DND-41 (cell line): ENCODE data around the gene UBE2E1.
"Not testable (repeated sequence)": the region's sequence is repeated elsewhere in the genome, so short reads cannot be mapped to it uniquely, and the experiment has no call there.

ENCODE experiments used
- ATAC-seq: fragments of 200-7000 bp; cut with Tn5 transposase; 3 replicates; pipeline ENCODE4 v1.9.1; 2021; ENCODE audit warnings: low read depth; ENCODE audit not compliant: insufficient read depth
- DNase-seq: peaks from one replicate; pipeline ENCODE4 v3.0.0-alpha.2; 2020
- H2AFZ ChIP-seq: 2 replicates; pipeline ENCODE4 v1.6.0; 2012; ENCODE audit warnings: low read depth, low read length
- H3K27ac ChIP-seq: 2 replicates; pipeline ENCODE4 v1.5.1; 2012; ENCODE audit warnings: low read length, inconsistent platforms
- H3K27me3 ChIP-seq: fragments of 200-600 bp; sonication (generic); 2 replicates; pipeline ENCODE4 v1.6.0; 2012; ENCODE audit warnings: low read length, mild to moderate bottlenecking, inconsistent platforms; ENCODE audit not compliant: insufficient read depth, poor library complexity
- H3K36me3 ChIP-seq: 2 replicates; pipeline ENCODE4 v1.5.1; 2012; ENCODE audit warnings: low read length, inconsistent platforms; ENCODE audit not compliant: insufficient read depth
- H3K4me1 ChIP-seq: 2 replicates; pipeline ENCODE4 v1.5.1; 2012; ENCODE audit warnings: mild to moderate bottlenecking, low read length; ENCODE audit not compliant: insufficient read depth
- H3K4me2 ChIP-seq: 2 replicates; pipeline ENCODE4 v1.6.0; 2012; ENCODE audit warnings: mild to moderate bottlenecking, moderate library complexity, low read length, inconsistent platforms; ENCODE audit not compliant: insufficient read depth
- H3K4me3 ChIP-seq, 2 experiments: fragments of 200-600 bp in 1 of 2; shearing (Covaris generic) in 1 of 2; 2 replicates each; pipeline ENCODE4 v1.5.1; 2012 to 2016; ENCODE audit warnings: inconsistent platforms in 2 of 2, low read length in 2 of 2, mild to moderate bottlenecking in 2 of 2, low read depth in 1 of 2, moderate library complexity in 1 of 2
- H3K79me2 ChIP-seq: 2 replicates; pipeline ENCODE4 v1.6.0; 2012; ENCODE audit warnings: low read length, inconsistent platforms; ENCODE audit not compliant: insufficient read depth
- H3K9ac ChIP-seq: 2 replicates; pipeline ENCODE4 v1.6.0; 2012; ENCODE audit warnings: low read depth, mild to moderate bottlenecking, inconsistent platforms, low read length, moderate library complexity
- H3K9me3 ChIP-seq: 2 replicates; pipeline ENCODE4 v1.5.1; 2012; ENCODE audit warnings: low read length, moderate library complexity, mild to moderate bottlenecking, inconsistent platforms; ENCODE audit not compliant: insufficient read depth, severe bottlenecking
- H4K20me1 ChIP-seq: 2 replicates; pipeline ENCODE4 v1.6.0; 2012; ENCODE audit warnings: low read length; ENCODE audit not compliant: insufficient read depth
- EZH2 ChIP-seq: IDR thresholded peaks from 3 replicates; pipeline ENCODE4 v1.6.1; 2012; ENCODE audit warnings: borderline replicate concordance, low read depth, mild to moderate bottlenecking, moderate library complexity, low read length, inconsistent platforms; ENCODE audit not compliant: severe bottlenecking
- TF ChIP-seq, protein P1 (sequence below): IDR thresholded peaks from 2 replicates; pipeline ENCODE4 v1.5.1; 2012; ENCODE audit warnings: borderline replicate concordance, low read length, moderate library complexity, mild to moderate bottlenecking; ENCODE audit not compliant: poor library complexity, severe bottlenecking; ENCODE audit errors: extremely low read depth

Gene UBE2E1

GRCh38 chr3:23880703-23881339 is 75.1 kb downstream of the UBE2E1 start:
- DNase-seq (no peak), ATAC-seq (no peak)
- Histone ChIP-seq H3K36me3 (0 out of 2 replicates have a peak, but pooled peaks cover 7% of the 10 kb centered on the region), H3K79me2 (peaks cover 30% of the 10 kb centered on the region; the same call in 1 of the 2 replicates), H3K4me2 (no peak overlapping the region), H3K27me3 (no peaks in the 10 kb centered on the region), H3K4me3 (no peak overlapping the region), H3K9ac (no peak overlapping the region), H2AFZ (no peak overlapping the region), H3K27ac (no peak overlapping the region), H3K9me3 (no peaks in the 10 kb centered on the region), H4K20me1 (peaks cover 27% of the 10 kb centered on the region), H3K4me1 (no peaks in the 10 kb centered on the region)
- no peak for TF ChIP-seq EZH2
- TF ChIP-seq, protein P1, sequence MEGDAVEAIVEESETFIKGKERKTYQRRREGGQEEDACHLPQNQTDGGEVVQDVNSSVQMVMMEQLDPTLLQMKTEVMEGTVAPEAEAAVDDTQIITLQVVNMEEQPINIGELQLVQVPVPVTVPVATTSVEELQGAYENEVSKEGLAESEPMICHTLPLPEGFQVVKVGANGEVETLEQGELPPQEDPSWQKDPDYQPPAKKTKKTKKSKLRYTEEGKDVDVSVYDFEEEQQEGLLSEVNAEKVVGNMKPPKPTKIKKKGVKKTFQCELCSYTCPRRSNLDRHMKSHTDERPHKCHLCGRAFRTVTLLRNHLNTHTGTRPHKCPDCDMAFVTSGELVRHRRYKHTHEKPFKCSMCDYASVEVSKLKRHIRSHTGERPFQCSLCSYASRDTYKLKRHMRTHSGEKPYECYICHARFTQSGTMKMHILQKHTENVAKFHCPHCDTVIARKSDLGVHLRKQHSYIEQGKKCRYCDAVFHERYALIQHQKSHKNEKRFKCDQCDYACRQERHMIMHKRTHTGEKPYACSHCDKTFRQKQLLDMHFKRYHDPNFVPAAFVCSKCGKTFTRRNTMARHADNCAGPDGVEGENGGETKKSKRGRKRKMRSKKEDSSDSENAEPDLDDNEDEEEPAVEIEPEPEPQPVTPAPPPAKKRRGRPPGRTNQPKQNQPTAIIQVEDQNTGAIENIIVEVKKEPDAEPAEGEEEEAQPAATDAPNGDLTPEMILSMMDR, result no peak

DNA sequence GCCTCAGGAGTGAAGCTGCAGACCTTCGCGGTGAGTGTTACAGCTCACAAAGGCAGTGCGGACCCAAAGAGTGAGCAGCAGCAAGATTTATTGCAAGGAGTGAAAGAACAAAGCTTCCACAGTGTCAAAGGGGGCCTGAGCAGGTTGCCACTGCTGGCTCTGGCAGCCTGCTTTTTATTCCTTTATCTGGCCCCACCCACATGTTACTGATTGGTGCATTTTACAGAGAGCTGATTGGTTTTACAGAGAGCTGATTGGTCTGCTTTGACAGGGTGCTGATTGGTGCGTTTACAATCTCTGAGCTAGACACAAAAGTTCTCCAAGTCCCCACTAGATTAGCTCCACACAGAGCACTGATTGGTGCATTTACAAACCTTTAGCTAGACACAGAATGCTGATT is 76.2 kb downstream of the UBE2E1 start:
- Histone ChIP-seq H3K79me2 (peaks cover 18% of the 10 kb centered on the region; the same call in 1 of the 2 replicates), H4K20me1 (peaks cover 28% of the 10 kb centered on the region)

GRCh38 chr3:23882487-23882918 is 76.7 kb downstream of the UBE2E1 start:
- peaks cover 13% of the 10 kb centered on the region; the same call in 1 of the 2 replicates for H3K79me2 ChIP-seq
- no peak overlapping the region for H3K9ac ChIP-seq
- H3K9me3 ChIP-seq, result no peaks in the 10 kb centered on the region
- TF ChIP-seq, protein P1, result no peak
- no peak for TF ChIP-seq EZH2
- no peak for ATAC-seq
- no peaks in the 10 kb centered on the region for H3K4me1 ChIP-seq
- H2AFZ ChIP-seq, result no peak overlapping the region
- no peak overlapping the region for H3K4me3 ChIP-seq
- H3K4me2 ChIP-seq, result no peak overlapping the region
- 0 out of 2 replicates have a peak, but pooled peaks cover 7% of the 10 kb centered on the region for H3K36me3 ChIP-seq
- peaks cover 28% of the 10 kb centered on the region for H4K20me1 ChIP-seq
- H3K27ac ChIP-seq, result no peak overlapping the region
- DNase-seq, result no peak
- H3K27me3 ChIP-seq, result no peaks in the 10 kb centered on the region

More for the DNA sequence above, 76.2 kb downstream of the UBE2E1 start:
- H3K4me1 ChIP-seq, ATAC-seq, H3K4me2 ChIP-seq, H3K27ac ChIP-seq, H2AFZ ChIP-seq, H3K27me3 ChIP-seq, DNase-seq, H3K4me3 ChIP-seq, H3K9me3 ChIP-seq, H3K36me3 ChIP-seq, H3K9ac ChIP-seq: not testable (repeated sequence)

- TF ChIP-seq EZH2, result no peak
- TF ChIP-seq, protein P1, result no peak
- no peaks in the 10 kb centered on the region for H3K9me3 ChIP-seq
- H4K20me1 ChIP-seq, result peaks cover 31% of the 10 kb centered on the region
- H3K9ac ChIP-seq, result no peak overlapping the region
- ATAC-seq (no peak), DNase-seq (no peak)
- H3K27me3 ChIP-seq, result no peaks in the 10 kb centered on the region
- peaks cover 8% of the 10 kb centered on the region; the same call in 1 of the 2 replicates for H3K36me3 ChIP-seq
- no peak overlapping the region for H3K27ac ChIP-seq
- peaks cover 3% of the 10 kb centered on the region; the same call in 1 of the 2 replicates for H3K79me2 ChIP-seq
- H3K4me1 ChIP-seq, result no peaks in the 10 kb centered on the region
- H3K4me3 ChIP-seq, result no peak overlapping the region
- H3K4me2 ChIP-seq, result no peak overlapping the region
- H2AFZ ChIP-seq, result no peak overlapping the region
Measured at GRCh38 chr3:23884481-23884880, 78.7 kb downstream of the UBE2E1 start.
